H1 (cell line): ENCODE results near the gene VTN. TPM values are rescaled to one million over a fixed set of nuclear protein-coding genes. Genes with fewer than 3 reads are reported as not detected.

Experiments used
- CTCF ChIA-PET: fragments of 300-600 bp; sonication (Branson Sonifier 250); formaldehyde crosslinking; loops from one replicate; lab custom pipeline; 2021; ENCODE audit not compliant: partially characterized antibody; lab: Charles Lee
- POLR2A ChIA-PET: fragments of 300-600 bp; sonication (Branson Sonifier 250); formaldehyde crosslinking; loops from one replicate; lab custom pipeline; 2021; ENCODE audit warnings: inconsistent platforms; ENCODE audit not compliant: partially characterized antibody; lab: Charles Lee
- DNase-seq, 2 experiments: peaks; one replicate each; pipeline versions ENCODE4 v3.0.0 to v3.0.0-alpha.2; 2010 to 2022; ENCODE audit warnings: low spot score in 2 of 2, low read depth in 1 of 2, mixed read lengths in 1 of 2
- FAIRE-seq: peaks from 2 replicates; lab custom pipeline; 2011; peaks lifted over from hg19 to GRCh38; lab: Jason Lieb, UNC
- H2AFZ ChIP-seq: 2 replicates; pipeline ENCODE4 v1.8.1; 2012; ENCODE audit warnings: low read length, inconsistent platforms
- H2AK5ac ChIP-seq: 2 replicates; pipeline ENCODE4 v1.6.1; 2013; ENCODE audit warnings: low read depth, low read length
- H2BK120ac ChIP-seq: replicated peaks from 2 replicates; pipeline ENCODE3; 2013; ENCODE audit warnings: low read depth, low read length, inconsistent platforms
- H2BK12ac ChIP-seq: 2 replicates; pipeline ENCODE4 v1.6.1; 2013; ENCODE audit warnings: low read depth, low read length
- H2BK15ac ChIP-seq: 2 replicates; pipeline ENCODE4 v1.6.1; 2013; ENCODE audit warnings: low read length
- H2BK20ac ChIP-seq: 2 replicates; pipeline ENCODE4 v1.6.1; 2013; ENCODE audit warnings: low read length
- H2BK5ac ChIP-seq: 2 replicates; pipeline ENCODE4 v1.6.1; 2013; ENCODE audit warnings: low read depth, low read length
- H3K14ac ChIP-seq: 2 replicates; pipeline ENCODE4 v1.6.1; 2013; ENCODE audit warnings: inconsistent platforms; ENCODE audit not compliant: insufficient read length
- H3K18ac ChIP-seq: 2 replicates; pipeline ENCODE4 v1.6.1; 2013; ENCODE audit warnings: low read length; ENCODE audit errors: extremely low read depth
- H3K23ac ChIP-seq: 2 replicates; pipeline ENCODE4 v1.6.1; 2013; ENCODE audit warnings: inconsistent platforms; ENCODE audit not compliant: insufficient read length
- H3K23me2 ChIP-seq: 2 replicates; pipeline ENCODE4 v1.6.1; 2013; ENCODE audit warnings: low read depth, low read length
- H3K27ac ChIP-seq: 2 replicates; pipeline ENCODE4 v1.6.1; 2011; ENCODE audit warnings: low read depth, low read length, inconsistent platforms
- H3K27me3 ChIP-seq, 4 experiments: replicated peaks in 1 of 4; 1 replicate in 1 of 4; 2 replicates in 3 of 4; pipeline versions ENCODE4 v1.6.1 to v1.8.1; 2011 to 2013; ENCODE audit warnings: low read length in 3 of 4, mild to moderate bottlenecking in 3 of 4, inconsistent platforms in 2 of 4, mixed read lengths in 2 of 4, moderate library complexity in 1 of 4; ENCODE audit not compliant: control insufficient read depth in 3 of 4, insufficient read depth in 3 of 4; ENCODE audit errors: extremely low read depth in 1 of 4
- H3K36me3 ChIP-seq, 4 experiments: 2 replicates each; pipeline versions ENCODE4 v1.6.1 to v1.8.1; 2011 to 2013; ENCODE audit warnings: mild to moderate bottlenecking in 4 of 4, low read length in 3 of 4, moderate library complexity in 2 of 4, control low read depth in 1 of 4, inconsistent platforms in 1 of 4; ENCODE audit not compliant: insufficient read depth in 4 of 4, control insufficient read depth in 2 of 4
- H3K4ac ChIP-seq: replicated peaks from 2 replicates; pipeline ENCODE3; 2013; ENCODE audit warnings: low read length, low read depth, mixed read lengths, inconsistent platforms; ENCODE audit not compliant: insufficient read length
- H3K4me1 ChIP-seq, 4 experiments: replicated peaks in 1 of 4; 1 replicate in 1 of 4; 2 replicates in 3 of 4; pipeline versions ENCODE4 v1.6.1 to v1.8.1; 2011 to 2013; ENCODE audit warnings: low read length in 3 of 4, inconsistent platforms in 2 of 4, mixed read lengths in 1 of 4; ENCODE audit not compliant: insufficient read depth in 4 of 4, control insufficient read depth in 3 of 4
- H3K4me2 ChIP-seq, 2 experiments: 2 replicates each; pipeline versions ENCODE4 v1.6.1 to v1.8.1; 2011 to 2013; ENCODE audit warnings: low read depth in 2 of 2, low read length in 2 of 2, control low read depth in 1 of 2, inconsistent platforms in 1 of 2, mild to moderate bottlenecking in 1 of 2; ENCODE audit not compliant: insufficient read depth in 1 of 2
- H3K4me3 ChIP-seq, 4 experiments: fragments of 200-600, 300-600 bp in 1 of 4; sonication (generic), shearing (Covaris generic), sonication (Bioruptor Twin) in 1 of 4; 2 replicates each; pipeline versions ENCODE4 v1.5.1 to v1.8.1; 2011 to 2016; ENCODE audit warnings: low read length in 4 of 4, low read depth in 3 of 4, control low read depth in 2 of 4, inconsistent platforms in 2 of 4, mild to moderate bottlenecking in 2 of 4, mixed read lengths in 1 of 4, moderate library complexity in 1 of 4; ENCODE audit not compliant: insufficient read depth in 2 of 4; ENCODE audit errors: extremely low read depth in 1 of 4
- H3K56ac ChIP-seq: replicated peaks from 2 replicates; pipeline ENCODE3; 2013; ENCODE audit warnings: low read depth, mild to moderate bottlenecking, mixed read lengths, low read length, inconsistent platforms; ENCODE audit not compliant: insufficient read length
- H3K79me1 ChIP-seq: 2 replicates; pipeline ENCODE4 v1.6.1; 2013; ENCODE audit warnings: low read depth, low read length, control low read depth
- H3K79me2 ChIP-seq, 2 experiments: 2 replicates each; pipeline versions ENCODE4 v1.6.1 to v1.8.1; 2012 to 2013; ENCODE audit warnings: low read length in 2 of 2, mild to moderate bottlenecking in 2 of 2, inconsistent platforms in 1 of 2; ENCODE audit not compliant: insufficient read depth in 2 of 2, control insufficient read depth in 1 of 2
- H3K9ac ChIP-seq, 4 experiments: replicated peaks in 1 of 4; 1 replicate in 1 of 4; 2 replicates in 3 of 4; pipeline versions ENCODE4 v1.6.1 to v1.8.1; 2011 to 2013; ENCODE audit warnings: low read depth in 3 of 4, low read length in 3 of 4, control low read depth in 2 of 4, mild to moderate bottlenecking in 2 of 4, moderate library complexity in 2 of 4, inconsistent platforms in 1 of 4; ENCODE audit errors: extremely low read depth in 1 of 4
- H3K9me3 ChIP-seq, 2 experiments: 2 replicates each; pipeline versions ENCODE4 v1.6.1 to v1.8.1; 2012 to 2013; ENCODE audit warnings: mild to moderate bottlenecking in 2 of 2, moderate library complexity in 2 of 2, control low read depth in 1 of 2, inconsistent platforms in 1 of 2, low read depth in 1 of 2, low read length in 1 of 2, mixed read lengths in 1 of 2; ENCODE audit not compliant: insufficient read depth in 2 of 2
- H4K20me1 ChIP-seq, 2 experiments: replicated peaks in 1 of 2; 2 replicates each; pipeline versions ENCODE3 to v1.8.1; 2011 to 2013; ENCODE audit warnings: inconsistent platforms in 2 of 2, low read length in 2 of 2, mild to moderate bottlenecking in 1 of 2; ENCODE audit not compliant: insufficient read depth in 2 of 2, control insufficient read depth in 1 of 2
- H4K5ac ChIP-seq: 2 replicates; pipeline ENCODE4 v1.6.1; 2013; ENCODE audit warnings: low read length, low read depth, mixed read lengths, inconsistent platforms; ENCODE audit not compliant: insufficient read length
- H4K8ac ChIP-seq: 2 replicates; pipeline ENCODE4 v1.8.0; 2013; ENCODE audit warnings: mild to moderate bottlenecking, moderate library complexity, low read length, inconsistent platforms; ENCODE audit not compliant: insufficient read depth; ENCODE audit errors: extremely low read depth
- H4K91ac ChIP-seq: replicated peaks from 2 replicates; pipeline ENCODE3; 2013; ENCODE audit warnings: low read length, mixed read lengths, inconsistent platforms; ENCODE audit not compliant: insufficient read length
- ATF2 ChIP-seq: IDR thresholded peaks from 2 replicates; pipeline ENCODE4 v1.6.1; 2012; ENCODE audit warnings: low read length, inconsistent platforms
- ATF3 ChIP-seq: IDR thresholded peaks from 2 replicates; pipeline ENCODE4 v1.6.1; 2011; ENCODE audit warnings: low read depth, mild to moderate bottlenecking, low read length; ENCODE audit not compliant: insufficient read depth
- BACH1 ChIP-seq: IDR thresholded peaks from 2 replicates; pipeline ENCODE4 v1.6.1; 2012; ENCODE audit warnings: low read length, improper control_type of control experiment
- BCL11A ChIP-seq, 2 experiments: IDR thresholded peaks; one replicate each; pipeline ENCODE4 v1.6.1; 2011; ENCODE audit warnings: low read depth in 2 of 2, low read length in 2 of 2, mild to moderate bottlenecking in 2 of 2
- CREB1 ChIP-seq: IDR thresholded peaks from 2 replicates; pipeline ENCODE4 v1.6.1; 2012; ENCODE audit warnings: inconsistent platforms
- HDAC6 ChIP-seq: IDR thresholded peaks from one replicate; pipeline ENCODE4 v1.7.1; 2012; ENCODE audit warnings: low read depth, mild to moderate bottlenecking, inconsistent platforms, low read length, moderate library complexity
- KDM1A ChIP-seq: fragments of 200-600, 300-600 bp; sonication (generic); IDR thresholded peaks from 2 replicates; pipeline ENCODE4 v1.7.1; 2016; ENCODE audit warnings: mild to moderate bottlenecking, low read length, borderline replicate concordance
- NRF1 ChIP-seq: IDR thresholded peaks from 2 replicates; pipeline ENCODE4 v1.6.1; 2011; ENCODE audit warnings: mild to moderate bottlenecking, low read depth, low read length, improper control_type of control experiment
- POLR2A ChIP-seq, 2 experiments: IDR thresholded peaks; 1 replicate in 1 of 2; 2 replicates in 1 of 2; pipeline ENCODE4 v1.6.1; 2011; ENCODE audit warnings: low read depth in 2 of 2, low read length in 2 of 2, mild to moderate bottlenecking in 2 of 2; ENCODE audit errors: control extremely low read depth in 1 of 2
- POLR2AphosphoS5 ChIP-seq: IDR thresholded peaks from 2 replicates; pipeline ENCODE4 v1.6.1; 2011; ENCODE audit warnings: low read depth, low read length
- SP2 ChIP-seq: IDR thresholded peaks from 2 replicates; pipeline ENCODE4 v1.6.1; 2012; ENCODE audit warnings: mild to moderate bottlenecking, low read length, inconsistent platforms
- YY1 ChIP-seq: IDR thresholded peaks from 2 replicates; pipeline ENCODE4 v1.6.1; 2011; ENCODE audit warnings: low read depth, mild to moderate bottlenecking, low read length
- WGBS, 2 experiments: shearing (Covaris generic) in 1 of 2; methylation state at CpG; one replicate each; pipeline versions ENCODE4 v1.1.6 to v1.1.7; 2013 to 2015; ENCODE audit warnings: low lambda C conversion rate in 2 of 2, mixed read lengths in 2 of 2, inconsistent platforms in 1 of 2, low coverage in 1 of 2, missing lambda C conversion rate in 1 of 2; ENCODE audit not compliant: insufficient replicate concordance in 2 of 2, insufficient coverage in 1 of 2, insufficient read length in 1 of 2; ENCODE audit errors: extremely low coverage in 1 of 2, missing lambda C conversion rate in 1 of 2; 5-methylcytosine and 5-hydroxymethylcytosine counted together
- polyA plus RNA-seq, 7 experiments: library from polyadenylated mRNA; depleted of rRNA in 3 of 7; stranded (reverse) in 5 of 7; unstranded in 2 of 7; fragments of >200 nt in 5 of 7; fragments of 200-250 nt in 2 of 7; gene quantifications; 1 replicate in 5 of 7; 2 replicates in 1 of 7; 4 replicates in 1 of 7; pipeline versions ENCODE4 v1.2.1 to v1.2.3, GENCODE V29; 2011 to 2013; ENCODE audit warnings: missing spikeins in 2 of 7, mixed read lengths in 2 of 7
- total RNA-seq: library from RNA; stranded (reverse); fragmentation: NEBNext Ultra II Directional; extraction: Animal tissue kit (Norgen Biotek cat#: 25700); gene quantifications from 2 replicates; pipeline ENCODE4 v1.2.1, GENCODE V29; 2021

VTN gene
- total and polyA plus RNA-seq, 2 of the 8 experiments (the other 6 are each of a cell fraction or from before 2014, with no cell fraction given) = 0.18 TPM; not detected in 1

- Histone ChIP-seq H3K27ac (no peak overlapping the region), H3K23ac (no peak overlapping the region), H3K79me2 (peaks cover 16 to 47% of the 10 kb centered on the region in 2 experiments), H4K5ac (no peak overlapping the region), H3K4me2 (no peak overlapping the region), H3K18ac (no peak overlapping the region), H2AK5ac (no peak overlapping the region), H3K4ac (no peak overlapping the region), H4K20me1 (peaks cover 10 to 18% of the 10 kb centered on the region in 2 experiments), H2BK15ac (no peak overlapping the region), H4K91ac (no peak overlapping the region), H2BK5ac (no peak overlapping the region), H3K14ac (no peak overlapping the region), H2AFZ (no peak overlapping the region), H3K23me2 (no peaks in the 10 kb centered on the region), H3K9me3 (no peaks in the 10 kb centered on the region), H2BK12ac (no peak overlapping the region), H2BK120ac (no peak overlapping the region), H3K27me3 (no peaks in the 10 kb centered on the region), H3K4me3 (no peak overlapping the region), H3K36me3 (peaks cover 10 to 41% (median 32%) of the 10 kb centered on the region in 4 experiments), H3K9ac (no peak overlapping the region), H3K79me1 (0 out of 2 replicates have a peak, but pooled peaks cover 4% of the 10 kb centered on the region), H2BK20ac (no peak overlapping the region), H4K8ac (no peak overlapping the region), H3K56ac (no peak overlapping the region), H3K4me1 (peaks cover 0 to 3% (median 0%) of the 10 kb centered on the region in 4 experiments; a peak in 2 of 7 replicates)
- DNase-seq (no peak), FAIRE-seq (no peak)
- ChIA-PET CTCF (no interaction called here), POLR2A (interaction anchor here (1.9 to 2.1 kb wide), 2 partner anchors 8 kb away, joined by 8 to 11 read pairs; partner anchors contain the start of genes IFT20, TMEM97 and TNFAIP1)
- WGBS, 2 experiments = 94% methylated on average over 9 of the region's 9 CpGs; no CpG with 5 or more reads in 1 of the 2 experiments
- no peak for TF ChIP-seq CREB1
- no peak for TF ChIP-seq HDAC6
- TF ChIP-seq POLR2A (IDR thresholded peaks at IDR 0.05; ENCODE audit: control extremely low read depth in 1 of 2, low read depth in 2 of 2, low read length in 2 of 2) = no peak
- TF ChIP-seq ATF3 = no peak
- no peak for TF ChIP-seq BCL11A (IDR thresholded peaks at IDR 0.05; ENCODE audit: low read depth in 2 of 2, low read length in 2 of 2)
- TF ChIP-seq NRF1 = no peak
- no peak for TF ChIP-seq YY1
- no peak for TF ChIP-seq KDM1A
- no peak for TF ChIP-seq POLR2AphosphoS5
- TF ChIP-seq BACH1 = no peak
- TF ChIP-seq SP2 = no peak
- TF ChIP-seq ATF2 = no peak
Measured at GRCh38 chr17:28327031-28327607, 43.0 kb downstream of the VTN start.
